ENCODE data around the gene DNM3. TPM values are rescaled to one million over a fixed set of nuclear protein-coding genes. Genes with fewer than 3 reads are reported as not detected.

The DNM3 gene
- total and polyA plus RNA-seq, 2 of the 8 experiments (the other 6 are each of a cell fraction or from before 2014, with no cell fraction given), result 2.0 to 8.5 TPM

- TF ChIP-seq RNF2 (IDR thresholded peaks at IDR 0.05; ENCODE audit: borderline replicate concordance, low read depth, low read length, missing control alignments, poor library complexity, severe bottlenecking), result no peak
- TF ChIP-seq YY1 (IDR thresholded peaks at IDR 0.05; ENCODE audit: low read depth, low read length), result no peak
- no peak for TF ChIP-seq SP2 (IDR thresholded peaks at IDR 0.05; ENCODE audit: low read length)
- TF ChIP-seq KDM5A (IDR thresholded peaks at IDR 0.05; ENCODE audit: low read length), result no peak
Observed at GRCh38 chr1:172377565-172377964, 536.3 kb downstream of the DNM3 start (continued).

Data from H1 (cell line).